H1 (cell line): ENCODE data around the gene NBDY. TPM values are rescaled to one million over a fixed set of nuclear protein-coding genes. Genes with fewer than 3 reads are reported as not detected.

Experiments used
- ASH2L ChIP-seq: fragments of 200-600, 300-600 bp; sonication (generic); IDR thresholded peaks from one replicate; pipeline ENCODE4 v1.7.1; 2017; ENCODE audit warnings: low read length
- CBX5 ChIP-seq: fragments of 300-800, 300-1000 bp; sonication (generic); IDR thresholded peaks from 2 replicates; pipeline ENCODE4 v1.7.1; 2016; ENCODE audit warnings: antibody characterized with exemption, low read length, low read depth
- CHD2 ChIP-seq: IDR thresholded peaks from 2 replicates; pipeline ENCODE4 v1.6.1; 2012; ENCODE audit warnings: low read length, improper control_type of control experiment
- NRF1 ChIP-seq: IDR thresholded peaks from 2 replicates; pipeline ENCODE4 v1.6.1; 2011; ENCODE audit warnings: mild to moderate bottlenecking, low read depth, low read length, improper control_type of control experiment
- SP1 ChIP-seq: IDR thresholded peaks from 2 replicates; pipeline ENCODE4 v1.6.1; 2011; ENCODE audit warnings: low read depth, low read length
- polyA plus RNA-seq, 7 experiments: library from polyadenylated mRNA; depleted of rRNA in 3 of 7; stranded (reverse) in 5 of 7; unstranded in 2 of 7; fragments of >200 nt in 5 of 7; fragments of 200-250 nt in 2 of 7; gene quantifications; 1 replicate in 5 of 7; 2 replicates in 1 of 7; 4 replicates in 1 of 7; pipeline versions ENCODE4 v1.2.1 to v1.2.3, GENCODE V29; 2011 to 2013; ENCODE audit warnings: missing spikeins in 2 of 7, mixed read lengths in 2 of 7
- total RNA-seq: library from RNA; stranded (reverse); fragmentation: NEBNext Ultra II Directional; extraction: Animal tissue kit (Norgen Biotek cat#: 25700); gene quantifications from 2 replicates; pipeline ENCODE4 v1.2.1, GENCODE V29; 2021

NBDY gene
- total and polyA plus RNA-seq, 2 of the 8 experiments (the other 6 are each of a cell fraction or from before 2014, with no cell fraction given) = 42.3 to 57.8 TPM

DNA sequence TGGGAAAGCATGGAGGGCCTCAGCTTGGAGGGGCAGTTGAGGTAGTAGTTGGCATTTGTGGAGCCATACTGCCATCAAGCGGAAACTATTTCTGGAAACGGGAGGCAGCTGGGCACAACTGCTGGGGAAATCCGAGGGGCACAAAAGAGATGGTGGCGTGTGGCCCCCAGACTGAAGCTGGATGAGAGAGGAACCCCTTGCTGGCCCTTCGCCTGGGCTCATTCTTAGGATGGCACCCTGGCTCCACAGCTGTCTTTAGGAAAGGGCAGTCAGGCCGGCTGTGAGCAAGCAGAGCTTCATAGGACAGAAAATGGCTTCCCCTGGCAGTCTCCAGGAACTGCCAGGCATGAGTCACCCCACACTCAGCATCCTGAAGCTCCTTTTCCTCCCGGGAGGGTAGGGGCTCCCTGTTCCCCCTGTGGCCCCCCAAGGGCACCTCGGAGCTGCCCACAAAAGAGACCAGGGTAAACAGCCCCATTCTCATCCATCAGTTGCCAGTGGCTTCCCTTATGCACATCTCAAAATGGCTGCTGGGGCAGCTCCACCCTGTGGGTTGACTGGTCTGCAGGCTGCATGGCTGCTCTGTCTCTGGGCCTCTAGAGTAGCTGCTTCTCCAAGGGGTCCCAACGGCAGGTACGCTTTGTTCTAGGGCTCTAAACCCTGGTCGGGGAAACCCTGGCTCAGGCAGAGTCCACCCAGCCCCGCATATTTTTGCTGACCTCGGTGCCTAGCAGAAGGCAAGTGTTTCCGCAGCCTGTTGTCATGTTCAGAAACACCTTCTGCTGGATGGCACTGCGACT, 64.7 kb downstream of the NBDY start (continued):
- TF ChIP-seq CHD2 (no peak), NRF1 (no peak), CBX5 (no peak), ASH2L (no peak), SP1 (no peak)
